OCI-LY7 (cell line): Measurements from ENCODE around the gene SPNS2. TPM values are rescaled to one million over a fixed set of nuclear protein-coding genes. Genes with fewer than 3 reads are reported as not detected.

Experiments used
- BruUV-seq: library from RNA; stranded (reverse); fragments of 400-500 nt; replicated peaks from 2 replicates; lab custom pipeline; 2021; lab: Mats Ljungman, UMichigan
- CTCF ChIA-PET: fragments of 300-600 bp; sonication (Branson Sonifier 250); formaldehyde crosslinking; loops from one replicate; lab custom pipeline; 2022; ENCODE audit warnings: antibody characterized with exemption; ENCODE audit not compliant: unreplicated experiment; lab: Charles Lee
- POLR2A ChIA-PET: fragments of 300-600 bp; sonication (Branson Sonifier 250); formaldehyde crosslinking; loops from one replicate; lab custom pipeline; 2022; ENCODE audit warnings: antibody characterized with exemption; lab: Charles Lee
- DNase-seq: peaks from one replicate; pipeline ENCODE4 v3.0.0-alpha.2; 2015; ENCODE audit warnings: low spot score
- H2AFZ ChIP-seq: fragments of 200-600 bp; sonication (generic), shearing (Covaris generic); 2 replicates; pipeline ENCODE4 v1.6.1; 2014; ENCODE audit warnings: mild to moderate bottlenecking, antibody characterized with exemption, low read length, moderate library complexity
- H3K27ac ChIP-seq: fragments of 200-600 bp; sonication (generic); 2 replicates; pipeline ENCODE4 v1.5.1; 2014; ENCODE audit warnings: mixed run types, low read depth, mild to moderate bottlenecking, moderate library complexity, low read length, inconsistent platforms; ENCODE audit not compliant: poor library complexity, severe bottlenecking
- H3K36me3 ChIP-seq: fragments of 200-600 bp; sonication (generic); 2 replicates; pipeline ENCODE4 v1.6.1; 2014; ENCODE audit warnings: mild to moderate bottlenecking, antibody characterized with exemption, low read length, moderate library complexity, mixed read lengths; ENCODE audit not compliant: insufficient read depth
- H3K4me1 ChIP-seq: fragments of 200-600 bp; sonication (generic); 2 replicates; pipeline ENCODE4 v1.5.1; 2014; ENCODE audit warnings: mild to moderate bottlenecking, low read length; ENCODE audit not compliant: insufficient read depth, poor library complexity, severe bottlenecking
- H3K4me2 ChIP-seq: fragments of 200-600 bp; sonication (generic); 2 replicates; pipeline ENCODE4 v1.6.1; 2014; ENCODE audit warnings: mild to moderate bottlenecking, low read length
- H3K4me3 ChIP-seq: fragments of 200-600 bp; sonication (generic); 2 replicates; pipeline ENCODE4 v1.5.1; 2014; ENCODE audit warnings: mild to moderate bottlenecking, low read depth, low read length; ENCODE audit not compliant: poor library complexity, severe bottlenecking
- H3K79me2 ChIP-seq: fragments of 200-600 bp; sonication (generic); 2 replicates; pipeline ENCODE4 v1.6.1; 2016; ENCODE audit warnings: low read depth, mild to moderate bottlenecking, low read length, moderate library complexity, mixed read lengths; ENCODE audit not compliant: insufficient read depth
- H3K9me2 ChIP-seq: fragments of 200-600 bp; sonication (generic); 2 replicates; pipeline ENCODE4 v1.6.1; 2016; ENCODE audit warnings: mild to moderate bottlenecking, low read length, mixed read lengths; ENCODE audit not compliant: insufficient read depth
- H3K9me3 ChIP-seq: fragments of 200-600 bp; sonication (generic); 2 replicates; pipeline ENCODE4 v1.6.1; 2014; ENCODE audit warnings: mild to moderate bottlenecking, mixed run types, low read length, mixed read lengths
- H4K20me1 ChIP-seq: fragments of 200-600 bp; sonication (generic); 2 replicates; pipeline ENCODE4 v1.6.1; 2014; ENCODE audit warnings: mild to moderate bottlenecking, antibody characterized with exemption, low read length, moderate library complexity, mixed read lengths; ENCODE audit not compliant: insufficient read depth
- EZH2phosphoT487 ChIP-seq: fragments of 200-600 bp; sonication (generic); IDR thresholded peaks from 2 replicates; pipeline ENCODE4 v1.6.1; 2018; ENCODE audit warnings: low read depth, borderline replicate concordance, mild to moderate bottlenecking, mixed run types, antibody characterized with exemption, low read length, moderate library complexity, mixed read lengths
- intact Hi-C: fragments of 100-400 bp; cut with micrococcal nuclease; formaldehyde crosslinking; loops from one replicate; pipeline ENCODE4 v1.10.0; 2022; ENCODE audit not compliant: unreplicated experiment
- total RNA-seq, 2 experiments: library from RNA; depleted of rRNA in 1 of 2; stranded (reverse); fragments of >200 nt in 1 of 2; shearing (Covaris generic) in 1 of 2; gene quantifications; 2 replicates each; pipeline ENCODE4 v1.2.3, GENCODE V29; 2014 to 2022
- TF ChIP-seq, protein P1 (sequence below): fragments of 200-600 bp; sonication (generic); conservative IDR thresholded peaks from 2 replicates; pipeline ENCODE4 v1.5.1; 2014; ENCODE audit warnings: mild to moderate bottlenecking, antibody characterized with exemption, low read length, moderate library complexity, mixed read lengths

SPNS2 gene
- total RNA-seq, 2 experiments from 2014 or later: 1.6 to 5.4 TPM

- no peak for TF ChIP-seq EZH2phosphoT487
- TF ChIP-seq, protein P1, sequence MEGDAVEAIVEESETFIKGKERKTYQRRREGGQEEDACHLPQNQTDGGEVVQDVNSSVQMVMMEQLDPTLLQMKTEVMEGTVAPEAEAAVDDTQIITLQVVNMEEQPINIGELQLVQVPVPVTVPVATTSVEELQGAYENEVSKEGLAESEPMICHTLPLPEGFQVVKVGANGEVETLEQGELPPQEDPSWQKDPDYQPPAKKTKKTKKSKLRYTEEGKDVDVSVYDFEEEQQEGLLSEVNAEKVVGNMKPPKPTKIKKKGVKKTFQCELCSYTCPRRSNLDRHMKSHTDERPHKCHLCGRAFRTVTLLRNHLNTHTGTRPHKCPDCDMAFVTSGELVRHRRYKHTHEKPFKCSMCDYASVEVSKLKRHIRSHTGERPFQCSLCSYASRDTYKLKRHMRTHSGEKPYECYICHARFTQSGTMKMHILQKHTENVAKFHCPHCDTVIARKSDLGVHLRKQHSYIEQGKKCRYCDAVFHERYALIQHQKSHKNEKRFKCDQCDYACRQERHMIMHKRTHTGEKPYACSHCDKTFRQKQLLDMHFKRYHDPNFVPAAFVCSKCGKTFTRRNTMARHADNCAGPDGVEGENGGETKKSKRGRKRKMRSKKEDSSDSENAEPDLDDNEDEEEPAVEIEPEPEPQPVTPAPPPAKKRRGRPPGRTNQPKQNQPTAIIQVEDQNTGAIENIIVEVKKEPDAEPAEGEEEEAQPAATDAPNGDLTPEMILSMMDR: no peak
- H3K36me3 ChIP-seq: no peaks in the 10 kb centered on the region
- no peaks in the 10 kb centered on the region for H3K9me3 ChIP-seq
- BruUV-seq: no TSS peak
- ChIA-PET POLR2A (no interaction called here), CTCF (no interaction called here)
- no peak overlapping the region for H2AFZ ChIP-seq
- no peaks in the 10 kb centered on the region for H4K20me1 ChIP-seq
- H3K4me2 ChIP-seq: no peak overlapping the region
- no peak for DNase-seq
- intact Hi-C loops: no loop called here
- no peak overlapping the region for H3K4me3 ChIP-seq
- H3K27ac ChIP-seq: no peak overlapping the region
- no peaks in the 10 kb centered on the region for H3K9me2 ChIP-seq
- H3K79me2 ChIP-seq: no peaks in the 10 kb centered on the region
- H3K4me1 ChIP-seq: no peaks in the 10 kb centered on the region
Observed at GRCh38 chr17:4475001-4475400, 23.7 kb upstream of the SPNS2 start.

DNA sequence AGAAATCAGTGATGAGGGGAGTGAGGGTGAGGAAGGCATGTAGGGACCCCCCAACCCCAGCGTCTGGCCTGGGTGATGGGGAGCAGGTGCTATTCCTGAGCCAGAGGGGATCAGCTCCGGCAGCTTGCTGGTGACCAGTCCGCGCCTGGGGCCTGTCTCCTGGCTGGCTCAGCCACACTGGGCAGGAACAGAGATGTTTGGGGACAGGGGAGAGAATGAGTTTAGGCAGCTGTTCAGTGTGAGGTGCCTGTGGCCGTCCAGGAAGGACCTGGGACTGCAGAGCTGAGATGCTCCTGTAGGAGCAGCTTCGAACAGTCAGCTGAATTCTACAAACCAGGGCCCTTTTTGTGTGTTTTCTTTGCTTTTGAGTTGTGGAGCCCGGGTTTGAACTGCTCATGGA is 23.2 kb upstream of the SPNS2 start:
- POLR2A ChIA-PET: no interaction called here

GRCh38 chr17:4476017-4476416 is 22.7 kb upstream of the SPNS2 start:
- DNase-seq: no peak
- no peaks in the 10 kb centered on the region for H3K9me3 ChIP-seq
- H3K27ac ChIP-seq: no peak overlapping the region
- no TSS peak for BruUV-seq
- no peak overlapping the region for H3K4me3 ChIP-seq
- ChIA-PET POLR2A (no interaction called here), CTCF (no interaction called here)
- H3K36me3 ChIP-seq: no peaks in the 10 kb centered on the region
- intact Hi-C loops: no loop called here
- no peaks in the 10 kb centered on the region for H3K79me2 ChIP-seq
- no peaks in the 10 kb centered on the region for H4K20me1 ChIP-seq
- no peaks in the 10 kb centered on the region for H3K9me2 ChIP-seq
- H3K4me1 ChIP-seq: peaks cover 8% of the 10 kb centered on the region
- TF ChIP-seq, protein P1: no peak
- TF ChIP-seq EZH2phosphoT487: no peak
- H3K4me2 ChIP-seq: no peak overlapping the region
- no peak overlapping the region for H2AFZ ChIP-seq

More for the DNA sequence above, 23.2 kb upstream of the SPNS2 start:
- no TSS peak for BruUV-seq
- no peak for TF ChIP-seq EZH2phosphoT487
- TF ChIP-seq, protein P1: no peak
- no peak for DNase-seq
- H3K4me3 ChIP-seq: no peak overlapping the region
- no peaks in the 10 kb centered on the region for H3K9me3 ChIP-seq
- no peaks in the 10 kb centered on the region for H3K36me3 ChIP-seq
- H2AFZ ChIP-seq: no peak overlapping the region
- intact Hi-C loops: no loop called here
- CTCF ChIA-PET: no interaction called here
- no peak overlapping the region for H3K4me2 ChIP-seq
- H3K9me2 ChIP-seq: no peaks in the 10 kb centered on the region
- H3K4me1 ChIP-seq: peaks cover 2% of the 10 kb centered on the region
- H3K27ac ChIP-seq: no peak overlapping the region
- no peaks in the 10 kb centered on the region for H4K20me1 ChIP-seq
- no peaks in the 10 kb centered on the region for H3K79me2 ChIP-seq
